HG03460 (cell line): ENCODE measurements around the gene TECPR2.

Source experiments
- ATAC-seq: cut with Tn5 transposase; IDR thresholded peaks from one replicate; pipeline ENCODE4 v1.9.1; 2021; ENCODE audit not compliant: unreplicated experiment

The TECPR2 gene

DNA sequence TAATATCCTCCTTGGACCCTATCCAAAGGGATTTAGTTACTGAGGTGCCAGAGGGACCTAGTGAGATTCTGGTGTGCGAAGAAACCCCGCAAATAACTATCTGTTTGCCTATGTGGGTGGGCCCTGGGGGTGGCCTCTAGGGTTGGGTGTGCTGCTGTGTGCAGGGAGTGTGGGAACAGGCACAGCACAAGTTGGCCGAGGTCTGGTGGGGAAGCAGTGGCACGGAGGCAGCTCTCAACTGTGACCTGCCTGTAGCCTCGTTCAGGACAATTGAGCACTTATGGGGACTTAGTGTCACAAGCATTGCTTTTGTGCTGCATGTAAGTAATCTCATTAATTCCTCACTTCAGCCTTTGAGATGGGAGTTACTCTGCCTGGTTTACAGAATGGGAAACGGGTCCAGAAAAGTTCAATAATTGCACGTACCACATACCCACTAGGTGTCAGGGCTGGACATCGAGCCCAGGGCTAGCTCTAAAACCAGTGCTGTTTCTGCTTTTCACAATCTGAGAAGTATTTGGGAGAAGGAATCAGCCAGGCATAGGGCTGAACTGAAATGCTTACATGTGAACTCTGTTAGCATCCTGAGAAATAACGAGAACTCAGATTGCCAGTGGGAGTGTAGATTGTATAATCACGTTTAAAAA is 58.8 kb downstream of the TECPR2 start:
- ATAC-seq, result no peak

DNA sequence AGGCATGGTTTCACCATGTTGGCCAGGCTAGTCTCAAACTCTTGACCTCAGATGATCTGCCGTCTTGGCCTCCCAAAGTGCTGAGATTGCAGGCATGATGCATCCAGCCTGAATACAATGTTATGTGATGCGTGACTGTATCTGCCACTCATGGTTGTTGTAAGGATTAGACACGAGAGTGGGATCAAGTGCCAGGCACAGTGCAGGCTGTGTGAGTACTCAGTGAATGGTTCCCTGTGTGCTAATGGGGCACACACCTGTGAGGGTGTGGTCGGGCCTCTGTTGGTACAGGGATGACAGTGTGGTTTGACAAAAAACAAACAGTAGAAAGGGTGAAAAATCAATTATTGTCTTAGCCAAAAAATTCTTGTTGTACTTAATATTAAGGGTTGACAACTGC is 61.8 kb downstream of the TECPR2 start:
- ATAC-seq, result no peak

DNA sequence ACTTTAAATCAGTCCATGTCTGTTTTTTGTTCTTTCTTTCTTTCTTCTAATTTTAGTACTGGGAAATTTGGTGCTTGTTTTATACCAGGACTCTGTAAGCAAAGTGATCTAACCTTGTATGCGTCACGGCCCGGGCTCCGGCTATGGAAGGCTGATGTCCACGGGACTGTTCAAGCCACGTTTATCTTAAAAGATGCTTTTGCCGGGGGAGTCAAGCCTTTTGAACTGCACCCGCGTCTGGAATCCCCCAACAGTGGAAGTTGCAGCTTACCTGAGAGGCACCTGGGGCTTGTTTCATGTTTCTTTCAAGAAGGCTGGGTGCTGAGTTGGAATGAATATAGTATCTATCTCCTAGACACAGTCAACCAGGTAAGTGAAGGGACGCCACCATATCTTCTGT is 62.2 kb downstream of the TECPR2 start:
- no peak for ATAC-seq

DNA sequence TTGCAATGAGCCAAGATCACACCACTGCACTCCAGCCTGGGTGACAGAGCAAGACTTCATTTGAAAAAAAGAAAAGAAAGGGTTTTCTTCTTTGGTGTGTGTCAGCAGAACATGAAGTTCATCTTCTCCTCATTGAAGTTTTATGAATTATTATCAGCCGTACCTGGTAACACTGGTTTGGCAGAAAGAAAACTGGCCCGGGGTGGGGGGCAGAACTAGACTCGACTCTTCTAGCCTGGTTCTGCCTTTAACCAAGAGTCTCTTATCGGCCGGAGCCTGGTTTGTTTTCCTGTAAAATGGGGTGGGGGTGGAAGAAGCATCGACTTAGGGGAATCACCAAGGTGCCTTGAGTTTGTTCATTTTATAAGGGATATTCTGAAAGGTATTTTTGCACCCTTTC is 64.1 kb downstream of the TECPR2 start:
- no peak for ATAC-seq

DNA sequence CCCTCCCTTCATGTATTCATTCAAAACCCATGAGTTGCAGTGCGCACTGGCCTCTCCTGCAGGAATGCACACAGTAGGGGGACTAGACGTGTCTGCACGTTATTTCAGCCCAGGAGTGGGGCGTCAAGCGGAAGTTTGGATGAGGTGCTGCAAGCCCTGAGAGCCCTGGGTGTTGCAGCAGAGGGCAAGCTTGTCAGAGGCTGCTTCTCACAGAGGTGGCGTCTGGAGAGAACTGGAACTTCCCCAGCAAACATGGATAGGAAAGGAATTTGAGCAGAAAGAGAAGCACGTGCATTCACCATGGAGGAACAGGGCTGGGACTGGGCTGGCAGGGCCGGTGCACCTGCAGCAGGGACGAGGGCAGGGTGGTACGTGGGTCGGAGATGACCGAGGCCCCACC is 64.9 kb downstream of the TECPR2 start:
- no peak for ATAC-seq

DNA sequence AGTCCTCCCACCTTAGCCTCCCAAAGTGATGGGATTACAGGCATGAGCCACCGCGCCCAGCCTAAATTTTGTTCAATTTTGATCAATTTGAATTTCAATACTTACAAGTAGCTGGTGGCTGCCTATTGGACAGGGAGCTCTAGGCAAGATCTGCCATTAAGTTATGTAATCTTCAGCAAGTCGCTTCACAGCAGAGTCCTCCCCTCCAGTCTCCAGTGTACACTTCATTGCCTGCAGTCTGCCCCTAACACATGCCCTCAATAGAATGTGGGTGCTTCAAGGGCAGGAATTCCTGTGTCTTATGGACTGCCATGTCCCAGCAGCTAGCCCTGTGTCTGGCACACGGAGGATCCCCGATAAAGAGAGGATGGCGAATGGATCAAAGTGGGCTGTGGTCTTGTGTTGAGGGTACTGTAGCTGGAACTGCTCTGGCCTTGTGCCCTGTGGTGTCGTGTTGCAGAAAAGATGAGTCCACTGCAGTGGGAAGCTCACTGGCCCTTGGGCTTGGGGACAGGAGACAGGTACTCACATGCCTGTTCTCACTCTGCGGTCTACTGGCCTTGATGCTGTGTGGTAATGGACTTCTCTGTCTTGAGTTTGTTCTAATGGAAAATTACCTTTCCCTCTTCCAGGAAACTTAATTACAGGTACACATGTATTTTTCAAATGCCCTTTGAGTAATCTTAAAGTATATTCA is 67.6 kb downstream of the TECPR2 start:
- ATAC-seq, result no peak

DNA sequence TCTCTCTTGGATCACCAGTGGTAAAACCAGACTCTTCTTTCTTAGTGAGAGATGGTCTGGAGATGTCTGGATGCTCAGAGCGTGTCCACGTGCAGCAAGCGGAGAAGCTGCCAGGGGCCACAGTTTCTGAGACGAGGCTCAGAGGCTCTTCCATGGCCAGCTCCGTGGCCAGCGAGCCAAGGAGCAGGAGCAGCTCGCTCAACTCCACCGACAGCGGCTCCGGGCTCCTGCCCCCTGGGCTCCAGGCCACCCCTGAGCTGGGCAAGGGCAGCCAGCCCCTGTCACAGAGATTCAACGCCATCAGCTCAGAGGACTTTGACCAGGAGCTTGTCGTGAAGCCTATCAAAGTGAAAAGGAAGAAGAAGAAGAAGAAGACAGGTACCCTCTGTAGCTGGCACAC is 69.0 kb downstream of the TECPR2 start:
- no peak for ATAC-seq

DNA sequence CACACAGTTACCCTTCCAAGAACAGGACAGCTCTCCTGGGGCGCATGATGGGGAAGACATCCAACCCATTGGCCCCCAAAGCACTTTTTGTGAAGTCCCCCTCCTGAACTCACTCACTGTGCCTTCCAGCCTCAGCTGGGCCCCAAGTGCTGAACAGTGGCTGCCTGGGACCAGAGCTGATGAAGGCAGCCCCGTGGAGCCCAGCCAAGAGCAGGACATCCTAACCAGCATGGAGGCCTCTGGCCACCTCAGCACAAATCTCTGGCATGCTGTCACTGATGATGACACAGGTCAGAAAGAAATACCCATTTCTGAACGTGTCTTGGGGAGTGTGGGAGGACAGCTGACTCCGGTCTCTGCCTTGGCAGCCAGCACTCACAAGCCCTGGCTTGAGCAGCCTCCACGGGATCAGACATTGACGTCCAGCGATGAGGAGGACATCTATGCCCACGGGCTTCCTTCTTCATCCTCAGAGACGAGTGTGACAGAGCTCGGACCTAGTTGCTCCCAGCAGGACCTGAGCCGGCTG is 72.0 kb downstream of the TECPR2 start:
- no peak for ATAC-seq

DNA sequence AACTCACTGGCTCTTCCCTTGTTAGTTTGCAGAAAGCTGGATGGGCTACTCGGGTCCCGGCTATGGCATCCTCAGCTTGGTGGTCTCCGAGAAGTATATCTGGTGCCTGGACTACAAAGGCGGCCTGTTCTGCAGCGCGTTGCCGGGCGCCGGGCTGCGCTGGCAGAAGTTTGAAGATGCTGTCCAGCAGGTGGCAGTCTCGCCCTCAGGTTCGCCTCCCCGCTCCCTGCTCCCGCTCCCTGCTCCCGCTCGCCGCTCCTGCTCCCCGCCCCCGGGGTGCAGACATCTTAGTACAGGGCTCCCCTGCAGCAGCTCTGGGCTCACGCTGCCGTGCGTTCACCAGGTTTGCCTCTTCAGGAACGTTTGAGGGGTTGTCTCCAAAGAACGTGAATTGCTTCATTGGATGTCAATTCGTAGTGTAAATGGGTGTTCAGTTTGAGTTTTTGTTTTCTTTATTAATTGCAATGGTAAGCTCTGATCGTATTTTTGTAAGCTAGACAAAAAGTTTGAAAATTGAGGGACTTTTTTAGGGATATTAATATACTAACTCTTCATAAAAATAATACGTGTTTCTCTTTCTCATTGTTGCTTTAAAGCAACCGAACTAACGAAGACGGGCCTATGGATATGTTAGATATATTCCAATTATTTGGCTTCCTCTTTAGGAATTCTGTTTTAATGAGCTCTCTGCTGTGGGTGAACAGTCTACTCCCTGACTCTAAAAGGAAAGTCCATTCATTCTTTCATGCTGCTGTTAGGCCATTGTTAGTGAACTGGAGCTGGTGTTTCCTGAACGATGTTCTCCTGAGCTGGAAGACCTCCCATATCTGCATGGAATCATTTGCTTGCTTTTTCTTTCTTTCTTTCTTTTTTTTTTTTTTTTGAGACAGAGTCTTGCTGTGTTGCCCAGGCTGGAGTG is 75.5 kb downstream of the TECPR2 start:
- ATAC-seq, result no peak

DNA sequence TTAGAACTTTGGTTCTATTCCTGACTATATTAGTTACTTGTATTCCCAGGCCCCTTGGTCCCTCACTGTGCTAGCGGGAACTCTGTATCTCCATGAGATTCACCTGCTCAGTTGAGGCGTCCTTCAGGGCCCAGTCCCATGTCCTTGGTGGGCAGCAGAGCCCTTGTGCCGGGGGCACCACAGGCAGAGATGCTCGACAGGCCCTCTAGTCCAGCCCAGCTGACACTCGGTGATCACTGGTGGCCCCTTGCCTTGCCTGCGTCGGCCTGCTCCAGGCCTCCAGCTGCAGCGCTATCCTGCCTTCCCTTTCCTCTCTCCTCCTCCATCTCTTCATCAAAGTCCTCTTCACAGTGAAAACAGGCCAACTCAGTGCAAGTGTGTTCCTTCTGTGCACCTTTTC is 76.8 kb downstream of the TECPR2 start:
- ATAC-seq, result no peak

DNA sequence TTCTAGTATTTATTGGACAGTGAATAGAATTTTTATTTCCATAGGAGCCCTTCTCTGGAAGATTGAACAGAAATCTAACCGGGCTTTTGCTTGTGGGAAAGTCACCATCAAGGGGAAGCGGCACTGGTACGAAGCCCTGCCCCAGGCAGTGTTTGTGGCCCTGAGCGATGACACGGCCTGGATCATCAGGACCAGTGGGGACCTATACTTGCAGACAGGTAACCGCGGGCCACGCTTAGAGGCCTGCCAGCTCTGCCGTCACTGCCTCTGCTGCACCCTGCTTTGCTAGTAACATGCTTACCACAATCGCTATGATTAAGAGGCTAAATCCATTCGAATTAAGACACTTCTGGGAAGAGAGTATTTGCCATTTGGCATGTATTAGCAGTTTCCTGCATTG is 77.7 kb downstream of the TECPR2 start:
- no peak for ATAC-seq

DNA sequence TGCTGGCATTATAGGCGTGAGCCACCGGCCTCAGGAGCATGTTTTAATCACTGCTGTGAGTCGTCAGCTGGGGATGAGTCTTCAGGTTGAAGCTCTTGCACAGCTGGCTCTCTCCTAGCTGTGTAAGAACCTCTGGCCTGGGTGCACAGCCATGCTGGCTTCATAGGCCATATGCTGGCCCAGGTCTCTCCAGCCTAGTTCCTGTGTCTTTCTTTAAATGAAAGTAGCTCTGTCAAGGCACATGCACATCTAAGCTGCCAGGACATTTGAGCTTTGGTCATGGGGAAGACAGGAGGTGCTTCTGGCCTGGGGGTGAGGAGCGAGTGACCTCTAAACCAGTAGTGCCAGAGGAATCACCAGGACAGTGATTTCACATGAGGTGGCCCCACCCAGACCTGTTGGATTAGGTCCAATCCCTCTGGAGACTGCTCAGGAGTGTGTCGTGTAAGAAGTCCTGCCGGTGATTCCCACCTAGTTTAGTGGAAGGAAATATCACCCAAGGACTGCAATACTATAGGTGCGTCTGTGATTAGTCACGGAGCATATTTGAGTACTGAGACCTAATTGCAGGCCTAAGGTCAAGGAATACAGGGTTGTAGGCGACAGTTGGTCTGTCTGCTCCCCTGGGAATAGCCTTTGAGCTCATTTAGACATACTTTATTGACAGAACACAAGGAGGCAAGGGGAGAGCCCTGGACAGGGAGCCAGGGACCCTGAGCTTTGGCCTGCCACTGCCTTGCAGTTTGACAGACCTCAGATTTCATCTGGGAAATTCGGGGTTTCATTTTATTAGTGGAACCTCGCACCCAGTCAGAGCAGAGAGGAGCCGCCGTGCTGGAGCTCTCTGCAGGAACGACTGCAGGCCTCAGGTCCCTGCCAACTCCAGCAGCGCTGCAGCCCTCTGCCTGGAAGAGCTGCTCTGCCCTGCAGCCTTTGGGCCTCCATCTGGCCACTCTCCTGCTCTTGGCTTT is 79.8 kb downstream of the TECPR2 start:
- no peak for ATAC-seq

DNA sequence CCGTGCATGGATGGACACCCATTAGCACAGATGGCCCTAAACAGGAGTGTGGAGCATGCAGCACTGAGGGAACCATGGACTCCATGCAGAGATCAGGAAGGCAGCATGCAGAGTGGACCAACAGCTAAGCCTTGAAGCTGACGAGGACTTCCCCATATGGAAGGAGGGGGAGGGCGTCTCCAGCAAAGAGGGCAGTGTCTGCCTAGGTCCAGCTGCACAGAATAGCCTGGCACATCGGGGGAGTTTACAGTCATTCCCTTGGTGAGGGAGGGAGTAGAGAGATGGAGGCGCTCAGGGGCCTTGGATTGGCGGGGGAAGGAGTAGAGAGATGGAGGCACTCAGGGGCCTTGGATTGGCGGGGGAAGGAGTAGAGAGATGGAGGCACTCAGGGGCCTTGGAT is 82.3 kb downstream of the TECPR2 start:
- ATAC-seq, result no peak

DNA sequence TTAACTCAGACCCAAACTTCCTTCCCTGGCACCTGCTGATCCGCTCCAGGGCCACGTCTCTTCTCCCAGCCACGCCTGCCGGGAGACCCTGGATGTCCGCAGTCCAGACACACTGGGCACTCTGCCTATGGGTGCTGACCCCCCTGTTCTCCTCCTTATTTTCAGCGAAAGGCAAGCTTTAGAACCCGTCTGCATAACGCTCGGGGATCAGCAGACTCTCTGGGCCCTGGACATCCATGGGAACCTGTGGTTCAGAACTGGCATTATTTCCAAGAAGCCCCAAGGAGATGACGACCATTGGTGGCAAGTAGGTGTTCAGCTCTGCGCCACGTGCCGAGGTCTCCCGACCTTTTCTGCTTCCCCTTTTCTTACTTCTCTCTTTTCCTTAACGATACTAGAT is 82.9 kb downstream of the TECPR2 start:
- ATAC-seq, result no peak

DNA sequence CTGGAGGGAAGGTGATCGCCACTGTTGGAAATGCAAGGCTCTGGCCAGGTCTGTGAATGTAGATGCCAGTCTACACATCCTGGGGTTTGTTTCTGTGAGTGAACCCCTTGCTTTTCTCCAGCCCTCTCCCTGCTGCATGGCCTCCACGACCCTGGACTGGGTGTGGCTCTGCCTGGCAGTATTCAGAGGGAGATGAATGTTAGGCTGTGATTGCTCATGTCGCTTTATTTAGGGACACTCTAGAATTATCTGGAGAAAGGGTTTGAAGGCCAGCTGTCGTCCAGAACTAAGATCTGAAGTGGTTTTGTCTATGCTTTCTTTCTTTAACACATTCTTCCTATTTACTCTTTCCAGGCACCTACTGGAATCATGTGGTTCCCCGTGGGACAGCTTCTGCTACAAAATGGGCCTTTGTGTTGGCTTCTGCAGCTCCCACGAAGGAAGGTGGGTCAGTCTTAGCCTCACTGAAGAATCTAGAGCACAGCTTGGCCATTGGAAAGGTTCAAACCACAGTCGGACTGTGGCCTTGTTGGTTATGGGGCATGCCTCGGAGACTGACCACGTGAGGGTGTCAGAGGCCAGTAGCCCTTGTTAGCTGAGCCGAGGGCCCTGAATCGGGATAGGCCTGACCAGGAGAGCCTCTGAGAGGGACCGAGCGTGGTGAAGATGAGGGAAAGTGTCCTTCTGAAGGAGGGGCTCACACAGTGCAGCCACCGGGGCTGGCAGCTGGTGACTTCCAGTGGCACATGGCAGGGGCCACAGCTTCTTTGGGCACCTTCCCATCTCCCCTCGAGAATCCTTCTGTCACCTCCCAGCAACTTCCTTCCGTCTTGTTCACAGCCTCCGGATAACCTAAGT is 87.7 kb downstream of the TECPR2 start:
- ATAC-seq, result no peak

DNA sequence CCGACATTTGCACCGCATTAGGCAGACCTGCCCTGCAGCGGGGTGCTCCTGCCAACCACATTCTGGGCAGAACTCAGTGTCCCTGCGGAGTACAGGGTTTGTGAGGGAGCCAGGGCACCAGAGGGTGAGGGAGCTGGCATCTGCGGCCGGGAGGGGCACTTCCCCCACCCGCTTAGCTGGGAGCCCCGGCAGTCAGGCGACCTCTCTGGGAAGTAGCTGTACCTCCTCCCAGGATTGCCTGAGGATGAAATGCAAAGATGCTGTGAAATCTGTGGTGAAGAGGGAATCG is 88.3 kb downstream of the TECPR2 start:
- ATAC-seq, result no peak

DNA sequence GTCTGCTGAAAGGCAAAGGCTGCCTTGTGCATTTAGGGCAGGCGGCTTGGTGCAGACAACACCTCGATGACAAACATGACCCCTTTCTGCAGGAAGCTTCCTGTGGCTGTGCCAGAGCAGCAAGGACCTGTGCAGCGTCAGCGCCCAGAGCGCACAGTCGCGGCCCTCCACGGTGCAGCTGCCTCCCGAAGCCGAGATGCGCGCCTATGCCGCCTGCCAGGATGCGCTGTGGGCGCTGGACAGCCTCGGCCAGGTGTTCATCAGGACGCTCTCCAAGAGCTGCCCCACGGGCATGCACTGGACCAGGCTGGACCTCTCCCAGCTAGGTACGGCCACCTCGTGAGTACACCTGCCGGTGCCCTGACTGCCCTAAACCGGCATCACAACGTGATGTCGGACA is 89.6 kb downstream of the TECPR2 start:
- no peak for ATAC-seq

DNA sequence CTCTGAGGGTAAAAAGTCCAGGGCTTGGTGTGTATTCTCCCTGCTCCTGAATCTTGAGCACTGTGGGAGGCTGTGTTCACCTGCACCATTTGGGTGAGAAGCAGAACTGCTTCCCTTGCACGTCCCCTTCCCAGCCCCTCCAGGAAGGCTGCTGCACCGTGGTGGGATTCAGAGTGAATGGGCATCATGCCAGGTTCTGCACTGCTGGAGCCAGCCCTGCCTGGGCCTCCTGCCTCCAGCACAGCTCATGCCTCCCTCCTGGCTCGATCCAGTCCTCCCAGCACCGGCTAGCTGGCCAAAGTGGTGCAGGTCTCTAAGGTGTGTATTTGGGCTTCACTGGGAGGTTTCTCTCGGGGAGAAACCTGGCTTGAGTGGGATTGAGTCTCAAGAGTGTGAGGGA is 92.0 kb downstream of the TECPR2 start:
- no peak for ATAC-seq

DNA sequence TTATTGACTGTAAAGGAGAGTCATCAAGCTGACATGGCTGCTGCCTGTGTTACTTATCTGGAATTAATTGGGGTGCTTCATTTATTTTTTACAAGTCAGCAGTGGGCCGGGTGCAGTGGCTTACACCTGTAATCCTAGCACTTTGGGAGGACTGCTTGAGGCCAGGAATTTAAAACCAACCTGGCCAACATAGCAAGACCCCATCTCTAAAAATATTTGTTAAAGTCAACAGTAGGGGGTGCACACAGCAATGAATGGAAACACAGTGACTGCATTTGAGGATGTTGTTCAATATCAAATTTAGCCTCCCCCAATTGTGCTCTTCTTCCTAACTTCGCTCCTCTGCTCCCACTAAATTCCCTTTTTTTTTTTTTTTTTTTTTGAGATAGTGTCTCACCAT is 94.8 kb downstream of the TECPR2 start:
- no peak for ATAC-seq
